GM23248 (cell line): ENCODE data around the gene LUZP2.

Source experiments
- EZH2 ChIP-seq: fragments of 200-600 bp; sonication (generic); IDR thresholded peaks from 2 replicates; pipeline ENCODE4 v1.6.1; 2018; ENCODE audit warnings: antibody characterized with exemption, mild to moderate bottlenecking; ENCODE audit not compliant: insufficient read depth, poor library complexity, severe bottlenecking
- EZH2phosphoT487 ChIP-seq: fragments of 200-600 bp; sonication (generic); IDR thresholded peaks from 2 replicates; pipeline ENCODE4 v1.6.1; 2018; ENCODE audit warnings: antibody characterized with exemption, moderate library complexity, mild to moderate bottlenecking, low read depth; ENCODE audit not compliant: insufficient read depth

- TF ChIP-seq EZH2 = no peak
- TF ChIP-seq EZH2phosphoT487 = no peak
Observed at GRCh38 chr11:24635588-24636290, 138.9 kb downstream of the LUZP2 start.
